GM12878 (cell line): Measurements from ENCODE around the gene ATP5F1D. TPM values are rescaled to one million over a fixed set of nuclear protein-coding genes. Genes with fewer than 3 reads are reported as not detected.

Source experiments
- BACH1 ChIP-seq: fragments of 450-650 bp; IDR thresholded peaks from 2 replicates; pipeline ENCODE4 v1.6.1; 2017; ENCODE audit warnings: mild to moderate bottlenecking, borderline replicate concordance
- BHLHE40 ChIP-seq, 2 experiments: fragments of 450-650 bp in 1 of 2; IDR thresholded peaks; 2 replicates each; pipeline ENCODE4 v1.6.1; 2011 to 2017; ENCODE audit warnings: low read depth in 2 of 2, borderline replicate concordance in 1 of 2, improper control_type of control experiment in 1 of 2, low read length in 1 of 2, mild to moderate bottlenecking in 1 of 2
- CBX3 ChIP-seq: fragments of 200-600 bp; sonication (generic); IDR thresholded peaks from 2 replicates; pipeline ENCODE4 v1.6.1; 2016; ENCODE audit warnings: low read depth, borderline replicate concordance
- CHD2 ChIP-seq: IDR thresholded peaks from 2 replicates; pipeline ENCODE4 v1.6.1; 2011; ENCODE audit warnings: low read depth, low read length, improper control_type of control experiment, borderline replicate concordance
- CUX1 ChIP-seq: IDR thresholded peaks from 2 replicates; pipeline ENCODE4 v1.6.1; 2012; ENCODE audit warnings: improper control_type of control experiment, low read depth, low read length; ENCODE audit not compliant: insufficient replicate concordance
- ETV6 ChIP-seq, 2 experiments: fragments of 450-650 bp in 1 of 2; IDR thresholded peaks in 1 of 2; conservative IDR thresholded peaks in 1 of 2; 2 replicates each; pipeline ENCODE4 v1.6.1; 2014; ENCODE audit warnings: antibody characterized with exemption in 1 of 2, borderline replicate concordance in 1 of 2, low read depth in 1 of 2, mild to moderate bottlenecking in 1 of 2, moderate library complexity in 1 of 2
- HCFC1 ChIP-seq: fragments of 150-350 bp; IDR thresholded peaks from 2 replicates; pipeline ENCODE4 v1.6.1; 2014; ENCODE audit warnings: low read length
- HDGF ChIP-seq: fragments of 450-650 bp; IDR thresholded peaks from 2 replicates; pipeline ENCODE4 v1.6.1; 2016; ENCODE audit warnings: antibody characterized with exemption
- KDM1A ChIP-seq: fragments of 200-600 bp; sonication (generic); IDR thresholded peaks from 2 replicates; pipeline ENCODE4 v1.6.1; 2016; ENCODE audit warnings: borderline replicate concordance
- NFYA ChIP-seq: IDR thresholded peaks from 2 replicates; pipeline ENCODE4 v1.6.1; 2011; ENCODE audit warnings: low read depth, mild to moderate bottlenecking, low read length, improper control_type of control experiment, borderline replicate concordance
- NFYB ChIP-seq: IDR thresholded peaks from 2 replicates; pipeline ENCODE4 v1.6.1; 2011; ENCODE audit warnings: low read depth, mild to moderate bottlenecking, low read length, improper control_type of control experiment, moderate library complexity; ENCODE audit not compliant: insufficient read depth
- NKRF ChIP-seq: fragments of 450-650 bp; conservative IDR thresholded peaks from 2 replicates; pipeline ENCODE4 v1.6.1; 2017; ENCODE audit warnings: mild to moderate bottlenecking, moderate library complexity
- RAD21 ChIP-seq: IDR thresholded peaks from 2 replicates; pipeline ENCODE4 v1.6.1; 2011; ENCODE audit warnings: mild to moderate bottlenecking, low read depth, low read length, moderate library complexity; ENCODE audit not compliant: insufficient read depth
- RCOR1 ChIP-seq: conservative IDR thresholded peaks from 2 replicates; pipeline ENCODE4 v1.6.1; 2012; ENCODE audit warnings: low read depth, low read length, improper control_type of control experiment
- REST ChIP-seq: IDR thresholded peaks from 2 replicates; pipeline ENCODE4 v1.6.1; 2012; ENCODE audit warnings: mild to moderate bottlenecking, low read depth, low read length
- SREBF2 ChIP-seq: IDR thresholded peaks from 2 replicates; pipeline ENCODE4 v1.6.1; 2012; ENCODE audit warnings: mild to moderate bottlenecking, low read length
- TCF3 ChIP-seq: IDR thresholded peaks from 2 replicates; pipeline ENCODE4 v1.6.1; 2012; ENCODE audit warnings: low read depth, mild to moderate bottlenecking, low read length, borderline replicate concordance; ENCODE audit not compliant: insufficient read depth
- ZNF274 ChIP-seq: IDR thresholded peaks from one replicate; pipeline ENCODE4 v1.8.0; 2011; ENCODE audit not compliant: insufficient read length, insufficient read depth
- ZSCAN29 ChIP-seq: fragments of 450-650 bp; IDR thresholded peaks from 2 replicates; pipeline ENCODE4 v1.6.1; 2017; ENCODE audit warnings: mild to moderate bottlenecking, moderate library complexity
- ZZZ3 ChIP-seq: IDR thresholded peaks from 2 replicates; pipeline ENCODE4 v1.6.1; 2011; ENCODE audit warnings: low read depth; ENCODE audit not compliant: control insufficient read depth, insufficient read length
- polyA plus RNA-seq, 11 experiments: library from polyadenylated mRNA; depleted of rRNA in 4 of 11; unstranded in 6 of 11; stranded (reverse) in 5 of 11; fragments of >200 nt; fragmentation: Nextera tagmentation in 4 of 11; fragmentation: Illumina TruSeq in 1 of 11; extraction: Ambion mirVana in 4 of 11; extraction: Trizol in 1 of 11; gene quantifications; 1 replicate in 1 of 11; 2 replicates in 10 of 11; pipeline versions ENCODE4 v1.2.1 to v1.2.3, GENCODE V29; 2011 to 2016; ENCODE audit warnings: inconsistent platforms in 2 of 11, missing spikeins in 2 of 11, low read depth in 1 of 11
- total RNA-seq, 4 experiments: library from RNA; depleted of rRNA in 3 of 4; stranded (reverse); fragments of >200 nt in 3 of 4; fragmentation: Illumina TruSeq in 1 of 4; extraction: Trizol in 1 of 4; gene quantifications; 2 replicates each; pipeline versions ENCODE4 v1.2.1 to v1.2.3, GENCODE V29; 2013 to 2021

The ATP5F1D gene
- total and polyA plus RNA-seq, 10 of the 15 experiments (the other 5 are each of a cell fraction or from before 2014, with no cell fraction given) = 7.2 to 357 (median 49.5) TPM

DNA sequence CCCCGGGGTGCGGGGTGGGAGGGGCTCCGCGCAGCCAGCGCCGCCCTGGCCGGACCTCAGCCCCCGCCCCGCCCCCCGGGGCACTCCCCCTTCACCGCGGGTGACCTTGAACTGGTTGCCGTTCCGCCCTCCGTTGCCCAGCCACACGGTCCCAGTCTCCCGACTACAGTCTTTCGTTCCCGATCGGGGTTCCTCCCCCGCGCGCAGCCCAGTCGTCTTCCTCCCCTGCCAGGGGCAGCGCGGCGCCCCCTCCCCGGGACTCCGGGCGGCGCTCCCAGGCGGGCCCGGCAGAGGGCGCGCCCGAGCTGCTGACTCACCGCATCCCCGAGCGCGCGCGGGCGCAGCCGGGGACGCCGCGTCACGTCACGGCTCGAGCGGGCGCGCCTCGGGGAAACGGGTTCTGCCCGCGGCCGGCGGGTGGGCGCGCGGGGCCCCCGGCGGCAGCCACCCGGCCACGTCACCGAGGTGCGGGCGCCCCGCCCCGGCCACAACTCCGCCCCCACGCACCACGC lies 7.3 kb downstream of the ATP5F1D start (continued):
- no peak for TF ChIP-seq ZNF274
- TF ChIP-seq TCF3 = no peak
- TF ChIP-seq REST = no peak
- TF ChIP-seq BHLHE40 (IDR thresholded peaks at IDR 0.05; ENCODE audit: borderline replicate concordance in 1 of 2, low read depth in 2 of 2, low read length in 1 of 2) = peak; percentile 42 to 75; a peak in 3 of 4 replicates
- no peak; the same call in 1 of the 2 replicates for TF ChIP-seq CHD2
- no peak for TF ChIP-seq NFYB
- TF ChIP-seq CBX3 = no peak
- TF ChIP-seq NKRF = 0 out of 2 replicates have a peak, but pooled peaks have one; percentile 50
- no peak for TF ChIP-seq RCOR1
- no peak for TF ChIP-seq ZZZ3
- TF ChIP-seq BACH1 = peak; percentile 99
- no peak for TF ChIP-seq SREBF2
- no peak for TF ChIP-seq ETV6 (conservative IDR thresholded peaks at IDR 0.05 in 1 of 2, IDR thresholded peaks at IDR 0.05 in 1 of 2; ENCODE audit: borderline replicate concordance in 1 of 2, low read depth in 1 of 2)
- TF ChIP-seq HCFC1 = no peak
- TF ChIP-seq NFYA = no peak
- TF ChIP-seq CUX1 = no peak
- TF ChIP-seq KDM1A = no peak
- no peak for TF ChIP-seq HDGF
- peak; percentile 83 for TF ChIP-seq ZSCAN29
- peak; percentile 65 for TF ChIP-seq RAD21
